ENCODE results near the gene CKB.

The CKB gene

GRCh38 chr14:103536693-103537092 lies 14.1 kb upstream of the CKB start:
- no peaks in the 10 kb centered on the region for H3F3A ChIP-seq (ENCODE audit: insufficient read depth, low read length)
- H3K9me2 ChIP-seq (replicated peaks; ENCODE audit: insufficient read depth, low read length), result no peaks in the 10 kb centered on the region
- TF ChIP-seq EZH2phosphoT487 (IDR thresholded peaks at IDR 0.05; ENCODE audit: low read length) (no peak), EZH2 (optimal IDR thresholded peaks at IDR 0.05; ENCODE audit: low read depth, low read length) (no peak), CTCF (IDR thresholded peaks at IDR 0.05; ENCODE audit: low read length) (no peak)
- no peaks in the 10 kb centered on the region for H3K79me2 ChIP-seq (ENCODE audit: low read length)
- no peak overlapping the region for H3K27ac ChIP-seq (ENCODE audit: low read length)
- no peaks in the 10 kb centered on the region for H3K9me3 ChIP-seq (replicated peaks; ENCODE audit: insufficient read depth, low read length)
- H3K4me1 ChIP-seq (ENCODE audit: low read length), result no peaks in the 10 kb centered on the region
- no peak for DNase-seq
- no peak overlapping the region for H3K4me3 ChIP-seq (ENCODE audit: low read length)
- no peaks in the 10 kb centered on the region for H3K27me3 ChIP-seq (replicated peaks; ENCODE audit: insufficient read depth, low read length)
- H4K20me1 ChIP-seq (ENCODE audit: insufficient read depth, low read length), result no peaks in the 10 kb centered on the region
- no peak overlapping the region for H3K9ac ChIP-seq (ENCODE audit: low read length)
- no peaks in the 10 kb centered on the region for H3K36me3 ChIP-seq (replicated peaks; ENCODE audit: insufficient read depth, low read length)
- H2AFZ ChIP-seq (ENCODE audit: low read length), result no peak overlapping the region
- no peak overlapping the region for H3K4me2 ChIP-seq (ENCODE audit: low read depth, low read length)

- Histone ChIP-seq H3K4me3 (ENCODE audit: low read length) (no peak overlapping the region), H3K9me3 (replicated peaks; ENCODE audit: insufficient read depth, low read length) (no peaks in the 10 kb centered on the region), H3K4me1 (ENCODE audit: low read length) (no peaks in the 10 kb centered on the region), H2AFZ (ENCODE audit: low read length) (no peak overlapping the region), H3K79me2 (ENCODE audit: low read length) (peaks cover 5% of the 10 kb centered on the region; the same call in 1 of the 2 replicates), H3F3A (ENCODE audit: insufficient read depth, low read length) (no peaks in the 10 kb centered on the region), H3K27me3 (replicated peaks; ENCODE audit: insufficient read depth, low read length) (no peaks in the 10 kb centered on the region), H4K20me1 (ENCODE audit: insufficient read depth, low read length) (no peaks in the 10 kb centered on the region), H3K27ac (ENCODE audit: low read length) (no peak overlapping the region), H3K4me2 (ENCODE audit: low read depth, low read length) (no peak overlapping the region), H3K9me2 (replicated peaks; ENCODE audit: insufficient read depth, low read length) (no peaks in the 10 kb centered on the region), H3K9ac (ENCODE audit: low read length) (no peak overlapping the region), H3K36me3 (replicated peaks; ENCODE audit: insufficient read depth, low read length) (no peaks in the 10 kb centered on the region)
- DNase-seq, result no peak
- TF ChIP-seq EZH2phosphoT487 (IDR thresholded peaks at IDR 0.05; ENCODE audit: low read length), result no peak
- TF ChIP-seq CTCF (IDR thresholded peaks at IDR 0.05; ENCODE audit: low read length), result no peak
Observed at GRCh38 chr14:103535891-103536565, 13.4 kb upstream of the CKB start.

- H3K9me2 ChIP-seq (replicated peaks; ENCODE audit: insufficient read depth, low read length), result no peaks in the 10 kb centered on the region
- no peaks in the 10 kb centered on the region for H3K9me3 ChIP-seq (replicated peaks; ENCODE audit: insufficient read depth, low read length)
- no peak overlapping the region for H3K27ac ChIP-seq (ENCODE audit: low read length)
- TF ChIP-seq CTCF (IDR thresholded peaks at IDR 0.05; ENCODE audit: low read length) (no peak), EZH2 (optimal IDR thresholded peaks at IDR 0.05; ENCODE audit: low read depth, low read length) (no peak), EZH2phosphoT487 (IDR thresholded peaks at IDR 0.05; ENCODE audit: low read length) (no peak)
- H3K27me3 ChIP-seq (replicated peaks; ENCODE audit: insufficient read depth, low read length), result no peaks in the 10 kb centered on the region
- H4K20me1 ChIP-seq (ENCODE audit: insufficient read depth, low read length), result no peaks in the 10 kb centered on the region
- no peak for DNase-seq
- no peaks in the 10 kb centered on the region for H3F3A ChIP-seq (ENCODE audit: insufficient read depth, low read length)
- H3K79me2 ChIP-seq (ENCODE audit: low read length), result peaks cover 13% of the 10 kb centered on the region
- H3K4me3 ChIP-seq (ENCODE audit: low read length), result no peak overlapping the region
- no peak overlapping the region for H2AFZ ChIP-seq (ENCODE audit: low read length)
- H3K4me2 ChIP-seq (ENCODE audit: low read depth, low read length), result no peak overlapping the region
- H3K36me3 ChIP-seq (replicated peaks; ENCODE audit: insufficient read depth, low read length), result no peaks in the 10 kb centered on the region
- no peaks in the 10 kb centered on the region for H3K4me1 ChIP-seq (ENCODE audit: low read length)
- H3K9ac ChIP-seq (ENCODE audit: low read length), result no peak overlapping the region
Observed at GRCh38 chr14:103535081-103535890, 12.7 kb upstream of the CKB start.

Measured in MM.1S (cell line).